ENCODE data around the gene MTCL1.

- TF ChIP-seq CTCF (IDR thresholded peaks at IDR 0.05) (no peak), POLR2A (IDR thresholded peaks at IDR 0.05) (no peak)
Measured at GRCh38 chr18:8869696-8870095, 164.3 kb downstream of the MTCL1 start.
